ENCODE measurements around the gene HNRNPAB.

GRCh38 chr5:178174456-178174855 lies 29.9 kb upstream of the HNRNPAB start:
- no peak for TF ChIP-seq POLR2A (IDR thresholded peaks at IDR 0.05)
- no peak for TF ChIP-seq POLR2AphosphoS5 (IDR thresholded peaks at IDR 0.05)
